Pancreas (tissue), 10 donors: ENCODE results near the gene TEAD2. TPM values are rescaled to one million over a fixed set of nuclear protein-coding genes. Genes with fewer than 3 reads are reported as not detected.

Experiments used
- ATAC-seq, 4 donors: fragments of 200-7000 bp; cut with Tn5 transposase; one replicate each; pipeline versions ENCODE4 v1.8.0 to v1.9.1; 2020; ENCODE audit warnings: mild to moderate bottlenecking in 4 of 4, moderate library complexity in 4 of 4
- DNase-seq, 6 donors: peaks; one replicate each; pipeline ENCODE4 v3.0.0-alpha.2; 2020
- FAIRE-seq: peaks from 2 replicates; lab custom pipeline; 2012; peaks lifted over from hg19 to GRCh38; lab: Jason Lieb, UNC
- H3K27ac ChIP-seq, 4 donors: fragments of 200-600 bp; sonication (generic); 1 replicate in 3 of 4; 2 replicates in 1 of 4; pipeline versions ENCODE4 v1.5.0 to v1.8.0; 2020
- H3K27me3 ChIP-seq, 4 donors: fragments of 200-600 bp; one replicate each; pipeline ENCODE4 v1.8.0; 2021
- H3K36me3 ChIP-seq, 3 donors: fragments of 200-600 bp; sonication (generic) in 1 of 3; one replicate each; pipeline versions ENCODE4 v1.5.0 to v1.8.0; 2020 to 2021
- H3K4me1 ChIP-seq, 3 donors: fragments of 200-600 bp; one replicate each; pipeline ENCODE4 v1.8.0; 2021
- H3K4me3 ChIP-seq, 4 donors: fragments of 200-600 bp; sonication (generic) in 2 of 4; one replicate each; pipeline versions ENCODE4 v1.5.0 to v1.8.0; 2020 to 2021
- H3K9me3 ChIP-seq, 4 donors: fragments of 200-600 bp; one replicate each; pipeline ENCODE4 v1.8.0; 2021
- WGBS, 2 donors: extraction: QIAGEN DNeasy Blood & Tissue Kit; methylation state at CpG; one replicate each; pipeline ENCODE4 v1.1.7; 2013; 5-methylcytosine and 5-hydroxymethylcytosine counted together
- intact Hi-C, 3 donors: fragments of 100-400 bp; cut with DNase I; formaldehyde crosslinking; loops; one replicate each; pipeline versions ENCODE4 v1.11.1 to v1.14.2; 2022
- polyA plus RNA-seq, 2 donors: library from polyadenylated mRNA; stranded (reverse); fragments of 200-250 nt; gene quantifications; one replicate each; pipeline ENCODE4 v1.2.3, GENCODE V29; 2013
- total RNA-seq, 6 donors: library from RNA; stranded (reverse); fragmentation: NEBNext Ultra II Directional in 4 of 6; extraction: Animal tissue kit (Norgen Biotek cat#: 25700) in 4 of 6; gene quantifications; one replicate each; pipeline versions ENCODE4 v1.2.1 to v1.2.4, GENCODE V29; 2021 to 2023
- TF ChIP-seq, protein P1 (sequence below), 4 donors: fragments of 200-600 bp; sonication (generic) in 3 of 4; IDR thresholded peaks; one replicate each; pipeline versions ENCODE4 v1.5.0 to v1.8.0; 2021; ENCODE audit warnings: antibody characterized with exemption in 4 of 4
- donor health status: healthy with polysubstance abuse.
- donor health status: DM: no; HTN: no; CAD: no; lungs with moderate emphysema.
- donor health status: DM: no; HTN: no; CAD: no.
- donor health status: control.
- donor health status: control.
- donor health status: Bipolar disorder and iron deficiency.
- donor health status: DM: yes; HTN: yes; CAD: no.
- donor health status: DM: no; HTN: no; CAD: no.
- donor health status: DM: no; HTN: no; CAD: no.
- donor health status: DM: yes; HTN: yes; CAD: no.

Gene TEAD2
- total and polyA plus RNA-seq, 8 donors, result 10.5 to 30.6 (median 14.7) TPM

DNA sequence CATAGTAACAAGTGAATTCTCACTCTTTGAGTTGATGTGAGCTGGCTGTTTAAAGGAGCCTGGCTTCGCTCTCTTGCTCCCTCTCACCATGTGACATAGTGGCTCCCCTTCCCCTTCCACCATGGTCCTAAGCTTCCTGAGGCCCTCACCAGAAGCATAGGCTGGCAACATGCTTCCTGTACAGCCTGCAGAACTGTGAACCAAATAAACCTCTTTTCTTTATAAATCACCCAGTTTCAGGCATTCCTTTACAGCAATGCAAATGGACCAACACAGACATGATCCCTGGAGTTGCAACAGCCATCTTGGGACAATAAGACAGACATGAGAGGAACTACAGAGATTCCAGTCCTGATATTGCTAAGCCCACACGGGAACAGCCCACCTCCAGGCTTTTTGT is 12.6 kb downstream of the TEAD2 start:
- WGBS, 2 donors, result 96 to 100% methylated on average over 2 of the region's 2 CpGs
- ATAC-seq, result no peak
- Histone ChIP-seq H3K4me3 (no peak overlapping the region), H3K36me3 (peaks cover 0 to 15% (median 10%) of the 10 kb centered on the region in 3 donors), H3K27ac (no peak overlapping the region), H3K9me3 (no peaks in the 10 kb centered on the region), H3K4me1 (peaks cover 0 to 4% (median 0%) of the 10 kb centered on the region in 3 donors), H3K27me3 (no peaks in the 10 kb centered on the region)
- peak in 1 of 6 donors; percentile 1 for DNase-seq
- FAIRE-seq, result no peak
- TF ChIP-seq, protein P1, sequence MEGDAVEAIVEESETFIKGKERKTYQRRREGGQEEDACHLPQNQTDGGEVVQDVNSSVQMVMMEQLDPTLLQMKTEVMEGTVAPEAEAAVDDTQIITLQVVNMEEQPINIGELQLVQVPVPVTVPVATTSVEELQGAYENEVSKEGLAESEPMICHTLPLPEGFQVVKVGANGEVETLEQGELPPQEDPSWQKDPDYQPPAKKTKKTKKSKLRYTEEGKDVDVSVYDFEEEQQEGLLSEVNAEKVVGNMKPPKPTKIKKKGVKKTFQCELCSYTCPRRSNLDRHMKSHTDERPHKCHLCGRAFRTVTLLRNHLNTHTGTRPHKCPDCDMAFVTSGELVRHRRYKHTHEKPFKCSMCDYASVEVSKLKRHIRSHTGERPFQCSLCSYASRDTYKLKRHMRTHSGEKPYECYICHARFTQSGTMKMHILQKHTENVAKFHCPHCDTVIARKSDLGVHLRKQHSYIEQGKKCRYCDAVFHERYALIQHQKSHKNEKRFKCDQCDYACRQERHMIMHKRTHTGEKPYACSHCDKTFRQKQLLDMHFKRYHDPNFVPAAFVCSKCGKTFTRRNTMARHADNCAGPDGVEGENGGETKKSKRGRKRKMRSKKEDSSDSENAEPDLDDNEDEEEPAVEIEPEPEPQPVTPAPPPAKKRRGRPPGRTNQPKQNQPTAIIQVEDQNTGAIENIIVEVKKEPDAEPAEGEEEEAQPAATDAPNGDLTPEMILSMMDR (IDR thresholded peaks at IDR 0.05), result no peak
- intact Hi-C loops, result no loop called here

DNA sequence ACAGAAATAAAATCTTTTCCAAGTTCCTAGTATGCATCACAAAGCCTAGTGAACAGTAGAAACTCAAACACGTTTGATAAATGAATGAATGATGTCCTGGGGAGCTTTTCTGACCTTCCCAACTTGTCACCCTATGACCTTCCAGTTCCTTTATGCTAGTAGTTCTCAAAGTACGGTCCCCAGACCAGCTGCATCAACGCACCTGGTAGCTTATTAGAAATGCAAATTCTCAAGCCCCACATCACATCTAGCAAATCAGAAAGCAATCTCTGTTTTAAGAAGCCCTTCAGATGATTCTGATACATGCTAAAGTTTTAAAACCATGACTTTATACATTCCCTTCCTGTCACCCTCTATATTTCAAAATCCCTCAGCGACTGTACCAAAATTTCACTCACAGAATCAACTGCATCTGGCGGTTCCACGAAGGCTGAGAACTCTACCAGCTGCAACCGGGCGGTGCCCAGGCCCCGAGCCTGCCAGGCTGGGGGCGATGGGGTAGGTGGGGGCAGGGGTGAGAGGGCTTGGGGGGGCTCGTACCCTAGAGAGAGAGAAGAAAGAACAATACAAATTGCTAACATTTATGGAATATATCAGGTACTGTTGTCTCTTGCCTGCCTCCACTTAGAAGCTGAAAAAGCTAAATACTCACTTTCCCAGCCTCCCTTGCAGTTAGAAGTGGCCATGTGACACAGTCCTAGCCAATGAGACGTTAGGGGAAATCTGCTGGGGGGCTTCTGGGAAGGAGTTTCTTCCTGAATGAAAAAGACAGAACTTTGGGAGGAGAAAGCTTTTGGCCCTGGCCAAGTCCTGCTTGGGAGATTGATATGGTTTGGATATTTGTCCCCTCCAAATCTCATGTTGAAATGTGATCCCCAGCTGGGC is 13.7 kb downstream of the TEAD2 start:
- peaks cover 0 to 4% (median 0%) of the 10 kb centered on the region in 3 donors for H3K4me1 ChIP-seq
- H3K9me3 ChIP-seq, result no peaks in the 10 kb centered on the region
- FAIRE-seq, result no peak
- H3K27me3 ChIP-seq, result no peaks in the 10 kb centered on the region
- DNase-seq, result peak in 2 of 6 donors; percentile 30 to 52
- peak overlapping the region in 3 of 4 donors; percentile 22 to 30 (median 28) for H3K27ac ChIP-seq
- 35 to 46% methylated on average over 12 of the region's 12 CpGs for WGBS, 2 donors
- intact Hi-C loops, result no loop called here
- TF ChIP-seq, protein P1 (IDR thresholded peaks at IDR 0.05), result no peak
- peaks cover 0 to 13% (median 10%) of the 10 kb centered on the region in 3 donors for H3K36me3 ChIP-seq
- no peak overlapping the region for H3K4me3 ChIP-seq
- peak; percentile 48 to 73 (median 68) for ATAC-seq

DNA sequence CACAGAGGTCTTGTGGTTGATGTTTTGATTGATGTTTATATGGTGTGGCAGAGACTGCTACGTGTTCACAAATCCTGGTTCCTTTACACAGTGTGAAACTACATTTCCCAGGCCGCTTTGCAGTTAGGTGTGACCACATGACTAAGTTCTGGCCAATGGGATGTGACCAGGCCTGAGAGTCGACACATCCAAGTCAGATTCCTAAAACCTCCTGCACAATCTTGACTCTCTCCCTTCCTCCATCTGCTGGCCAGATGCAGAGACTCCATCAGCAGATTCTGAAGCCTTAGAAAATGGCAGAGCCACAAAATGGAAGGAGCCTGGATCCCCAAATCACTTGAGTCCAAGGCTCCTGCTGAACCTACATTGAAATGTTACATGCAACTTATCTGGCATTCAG is 14.4 kb downstream of the TEAD2 start:
- intact Hi-C loops, result no loop called here
- ATAC-seq (peak; percentile 57 to 85 (median 68)), DNase-seq (peak in 2 of 6 donors; percentile 3 to 48), FAIRE-seq (no peak)
- TF ChIP-seq, protein P1 (IDR thresholded peaks at IDR 0.05), result no peak
- Histone ChIP-seq H3K4me1 (peaks cover 0 to 4% (median 0%) of the 10 kb centered on the region in 3 donors), H3K27me3 (no peaks in the 10 kb centered on the region), H3K27ac (no peak overlapping the region), H3K9me3 (no peaks in the 10 kb centered on the region), H3K36me3 (peaks cover 0 to 19% (median 10%) of the 10 kb centered on the region in 3 donors), H3K4me3 (no peak overlapping the region)
- whole genome bisulfite sequencing, 2 donors, result 70 to 77% methylated on average over 3 of the region's 3 CpGs

DNA sequence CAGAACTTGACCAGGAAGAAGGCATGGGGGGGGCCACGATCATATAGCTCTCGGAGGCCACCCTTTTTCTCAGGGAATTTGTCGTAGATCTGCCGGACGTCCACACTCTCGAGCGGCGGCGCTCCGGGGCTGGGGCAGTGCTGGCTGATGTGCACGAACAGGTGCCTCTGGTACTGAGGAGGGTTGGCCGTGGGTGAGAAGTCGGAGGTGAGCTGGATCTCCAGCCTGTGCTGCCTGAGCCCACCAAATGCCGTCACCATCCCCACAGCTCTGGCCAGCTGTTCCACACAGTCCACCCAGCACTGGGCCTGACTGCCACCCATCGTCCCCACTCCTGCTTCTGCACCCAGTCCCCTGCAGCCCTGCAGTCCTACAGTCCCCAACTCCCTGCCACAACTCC is 15.0 kb downstream of the TEAD2 start:
- Histone ChIP-seq H3K27me3 (no peaks in the 10 kb centered on the region), H3K9me3 (no peaks in the 10 kb centered on the region), H3K27ac (no peak overlapping the region), H3K4me1 (peaks cover 0 to 4% (median 0%) of the 10 kb centered on the region in 3 donors), H3K4me3 (no peak overlapping the region), H3K36me3 (peaks cover 0 to 26% (median 10%) of the 10 kb centered on the region in 3 donors)
- TF ChIP-seq, protein P1 (IDR thresholded peaks at IDR 0.05), result no peak
- FAIRE-seq (no peak), DNase-seq (peak in 1 of 6 donors; percentile 57), ATAC-seq (no peak)
- 97% methylated on average over 15 of the region's 15 CpGs for WGBS, 2 donors
- intact Hi-C loops, result no loop called here
